HG03196 (cell line): ENCODE results near the gene ASPG.

Experiments used
- ATAC-seq: cut with Tn5 transposase; IDR thresholded peaks from one replicate; pipeline ENCODE4 v1.9.1; 2021; ENCODE audit not compliant: unreplicated experiment

Gene ASPG

DNA sequence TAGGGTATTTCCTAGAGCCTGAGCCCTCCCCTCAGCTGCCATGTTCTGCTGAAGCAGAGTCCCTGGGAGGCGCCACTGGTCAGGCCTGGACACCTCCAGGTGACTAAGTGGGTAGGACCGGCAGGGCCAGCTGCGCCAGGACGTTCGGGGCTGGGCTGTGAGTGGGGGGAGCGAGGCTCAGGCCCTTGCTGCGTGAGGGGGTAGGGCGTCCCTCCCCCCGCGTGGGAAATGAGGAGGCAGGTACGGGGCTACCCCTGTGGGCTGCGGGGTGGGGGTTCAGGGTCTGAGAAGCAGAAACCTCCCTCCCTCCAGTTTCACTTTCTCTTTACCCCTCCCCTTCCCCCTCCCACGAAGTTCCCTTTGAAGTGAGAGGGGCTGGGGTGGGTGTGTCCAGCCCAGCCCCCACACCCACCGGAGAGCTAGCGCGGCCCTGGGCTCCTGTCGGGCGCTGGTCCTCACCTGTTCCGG is 30.8 kb downstream of the ASPG start:
- ATAC-seq: no peak

DNA sequence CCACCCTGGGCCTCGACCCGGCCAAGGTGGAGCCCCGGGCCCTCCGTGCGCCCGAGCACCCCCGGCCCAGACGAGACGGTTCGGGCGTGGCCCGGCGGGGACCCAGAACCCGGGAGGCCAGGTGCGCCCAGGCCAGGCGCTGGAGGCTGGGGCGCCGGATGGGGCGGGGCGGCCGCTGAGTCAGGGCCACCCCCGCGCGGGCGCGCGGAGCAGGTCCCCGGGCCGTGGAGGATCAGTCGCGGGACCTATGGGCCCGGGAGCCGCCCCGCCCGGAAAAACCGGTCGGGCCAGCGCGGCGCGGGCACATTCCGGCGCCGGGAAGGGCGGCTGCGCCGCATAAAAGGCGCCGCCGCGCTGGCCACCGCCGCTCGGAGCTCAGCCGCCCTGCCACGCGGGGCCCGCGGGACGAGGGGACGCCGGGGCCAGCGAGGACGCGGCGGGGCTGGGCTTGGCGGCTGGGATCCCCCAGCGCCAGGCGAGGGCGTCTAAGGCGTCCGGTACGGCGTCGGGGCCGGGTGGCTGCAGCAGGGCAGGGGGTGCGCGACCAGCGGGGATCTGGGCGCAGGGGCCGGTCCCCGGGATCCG is 31.3 kb downstream of the ASPG start:
- no peak for ATAC-seq

GRCh38 chr14:104117341-104118005 is 32.0 kb downstream of the ASPG start:
- no peak for ATAC-seq

GRCh38 chr14:104118006-104118844 is 32.7 kb downstream of the ASPG start:
- no peak for ATAC-seq

DNA sequence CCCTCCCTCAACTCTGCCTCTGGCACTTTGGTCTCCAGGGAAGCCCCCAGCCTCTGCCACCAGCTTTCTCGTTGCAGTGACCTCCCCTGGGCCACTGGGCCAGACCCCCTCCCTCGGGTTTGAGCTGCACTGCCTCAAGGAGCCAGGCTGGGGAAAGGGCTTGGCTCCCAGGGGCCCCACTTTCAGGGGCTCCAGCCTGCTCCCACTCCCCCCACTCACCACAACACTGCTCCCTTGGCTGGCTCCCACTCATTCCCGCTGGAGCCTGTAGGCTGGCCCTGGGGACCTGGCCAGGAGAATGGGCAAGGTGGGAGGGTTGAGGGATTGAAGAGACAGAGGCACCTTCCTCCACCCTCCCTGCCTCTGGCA is 33.6 kb downstream of the ASPG start:
- no peak for ATAC-seq

GRCh38 chr14:104119488-104120251 is 34.2 kb downstream of the ASPG start:
- no peak for ATAC-seq

- no peak for ATAC-seq
Measured at GRCh38 chr14:104120281-104120741, 34.8 kb downstream of the ASPG start.

DNA sequence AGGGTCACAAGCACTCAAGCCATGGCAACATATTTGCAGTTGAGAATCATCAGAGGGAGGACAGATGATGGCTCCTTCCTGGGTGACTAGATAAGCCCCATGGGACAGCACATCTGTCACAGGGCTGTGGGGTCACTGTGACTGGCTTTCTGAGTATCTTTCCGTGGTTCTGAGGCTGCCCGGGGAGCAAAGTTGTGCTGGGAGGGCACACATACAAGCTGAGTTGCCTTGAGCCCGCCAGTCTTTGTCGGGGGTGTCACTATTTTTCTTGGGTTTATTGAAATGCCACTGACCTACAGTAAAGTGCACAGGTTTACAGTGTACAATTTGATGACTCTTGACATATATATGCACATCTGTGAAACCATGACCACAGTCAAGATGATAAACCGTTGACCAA is 35.6 kb downstream of the ASPG start:
- no peak for ATAC-seq

DNA sequence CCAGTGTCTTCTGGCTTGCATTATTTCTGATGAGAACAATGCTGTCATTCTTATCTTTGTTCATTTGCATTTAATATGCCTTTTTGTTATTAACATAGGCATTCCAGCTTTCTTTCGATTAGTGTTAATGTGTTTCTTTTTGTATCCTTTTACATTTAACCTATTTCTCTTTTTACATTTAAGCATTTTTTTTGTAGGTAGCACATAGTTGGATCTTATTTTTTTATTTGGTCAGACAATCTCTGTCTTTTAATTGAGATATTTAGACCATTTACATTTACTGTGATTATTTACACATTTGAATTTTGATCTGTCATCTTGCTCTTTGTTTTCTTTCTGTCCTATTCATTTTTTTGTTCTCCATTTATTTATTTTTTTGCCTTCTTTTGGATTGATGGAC is 38.4 kb downstream of the ASPG start:
- ATAC-seq: no peak

GRCh38 chr14:104125011-104125410 is 39.5 kb downstream of the ASPG start:
- ATAC-seq: no peak

GRCh38 chr14:104126753-104127152 is 41.3 kb downstream of the ASPG start:
- ATAC-seq: no peak

DNA sequence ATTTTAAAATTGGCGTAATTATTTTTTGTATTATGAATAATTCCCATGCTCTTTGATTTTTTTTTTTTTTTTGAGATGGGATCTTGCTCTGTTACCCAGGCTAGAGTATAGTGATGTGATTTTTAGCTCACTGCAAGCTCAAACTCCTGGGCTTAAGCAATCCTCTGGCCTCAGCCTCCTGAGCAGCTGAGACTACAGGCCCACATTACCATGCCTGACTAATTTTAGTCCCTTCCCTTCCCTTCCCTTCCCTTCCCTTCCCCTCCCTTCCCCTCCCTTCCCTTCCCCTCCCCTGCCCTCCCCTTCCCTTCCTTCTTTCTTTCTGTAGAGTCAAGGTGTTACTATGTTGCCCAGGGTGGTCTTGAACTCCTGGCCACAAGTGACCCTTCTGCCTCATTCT is 43.5 kb downstream of the ASPG start:
- ATAC-seq: no peak

DNA sequence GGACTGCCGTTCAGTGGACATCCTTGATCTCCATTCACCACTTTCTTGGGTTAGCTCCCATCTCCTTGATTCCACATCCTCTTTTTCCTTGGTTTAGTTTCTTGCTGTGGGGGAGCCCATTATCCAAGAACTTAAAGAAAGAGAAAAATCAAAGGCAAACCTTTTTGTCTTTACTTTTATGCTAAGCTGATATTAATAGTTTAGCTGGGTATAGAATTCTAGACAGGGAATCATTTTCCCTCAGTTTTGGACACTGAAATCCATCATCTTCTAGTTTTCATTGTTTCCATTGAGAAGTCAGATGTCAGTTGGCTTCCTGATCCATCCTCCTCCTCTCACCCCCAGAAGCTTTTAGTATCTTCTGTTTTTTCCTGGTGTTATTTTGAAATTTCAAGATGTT is 44.1 kb downstream of the ASPG start:
- no peak for ATAC-seq

GRCh38 chr14:104130974-104131651 is 45.6 kb downstream of the ASPG start:
- ATAC-seq: no peak

- no peak for ATAC-seq
Measured at GRCh38 chr14:104131968-104132732, 46.6 kb downstream of the ASPG start.

GRCh38 chr14:104132981-104133380 is 47.5 kb downstream of the ASPG start:
- ATAC-seq: no peak

GRCh38 chr14:104133496-104133895 is 48.0 kb downstream of the ASPG start:
- no peak for ATAC-seq

DNA sequence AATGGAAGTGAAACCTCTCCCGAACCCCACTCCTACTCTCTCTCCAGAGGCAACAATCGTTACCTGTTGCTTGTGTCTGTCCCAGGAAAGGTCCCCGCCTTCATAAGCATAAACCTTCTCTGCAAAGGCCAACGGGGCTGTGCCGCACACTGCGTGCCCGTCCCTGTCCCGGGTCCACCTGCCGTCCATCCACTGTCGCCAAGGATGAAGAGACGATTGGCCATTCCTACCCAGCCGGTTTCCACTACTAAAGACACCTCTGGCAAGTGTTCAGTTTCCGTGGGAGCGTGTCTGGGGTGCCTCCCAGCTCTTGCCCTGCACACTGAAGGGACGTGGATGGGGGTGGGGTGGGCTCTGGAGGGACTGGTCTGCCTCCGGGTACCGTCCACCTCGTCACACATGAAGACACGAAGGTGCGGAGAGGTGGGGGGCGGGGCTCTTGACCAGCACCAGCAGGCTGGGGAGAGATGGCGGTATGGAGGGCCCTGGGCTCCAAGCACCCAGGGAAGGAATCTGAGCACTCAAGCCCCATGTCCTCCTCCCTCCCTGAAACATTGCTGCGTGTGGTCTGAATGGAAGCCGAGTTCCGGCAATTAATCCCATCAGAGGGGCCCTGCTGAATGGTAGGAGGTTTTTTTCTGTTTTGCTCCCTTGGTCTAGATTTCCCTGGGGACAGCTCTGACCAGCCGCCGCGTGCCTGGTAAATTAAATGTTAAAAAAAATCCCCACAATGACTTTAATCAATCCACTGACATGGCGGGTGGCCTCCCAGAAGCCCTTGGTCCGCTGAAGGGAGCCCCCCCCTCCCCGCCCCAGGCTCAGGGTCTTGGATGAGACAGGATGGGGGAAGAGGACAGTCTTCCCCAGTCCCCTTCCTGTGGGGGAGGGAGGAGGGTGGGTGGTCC is 48.8 kb downstream of the ASPG start:
- ATAC-seq: no peak
